AG04449 (cell line): ENCODE measurements around the gene HBM.
"Not testable (repeated sequence)": the region's sequence is repeated elsewhere in the genome, so short reads cannot be mapped to it uniquely, and the experiment has no call there.

Experiments
- CTCF ChIA-PET: fragments of 350-600 bp; formaldehyde crosslinking; extraction: SDS; loops from one replicate; lab custom pipeline; 2021; ENCODE audit warnings: antibody characterized with exemption; lab: Yijun Ruan, JAX
- POLR2A ChIA-PET: fragments of 400-600, 350-600 bp; formaldehyde crosslinking; extraction: SDS; loops from one replicate; lab custom pipeline; 2020; ENCODE audit warnings: antibody characterized with exemption, inconsistent platforms; lab: Yijun Ruan, JAX
- DNase-seq: peaks from one replicate; pipeline ENCODE4 v3.0.0-alpha.2; 2010; ENCODE audit warnings: low read depth, low spot score
- H3K4me3 ChIP-seq: 2 replicates; pipeline ENCODE4 v1.5.1; 2011; ENCODE audit warnings: low read depth, mild to moderate bottlenecking, control low read depth, low read length
- CTCF ChIP-seq: IDR thresholded peaks from one replicate; pipeline ENCODE4 v1.5.1; 2011; ENCODE audit warnings: mild to moderate bottlenecking, moderate library complexity, low read length, control low read depth, inconsistent platforms; ENCODE audit not compliant: insufficient read depth; ENCODE audit errors: missing control alignments

The HBM gene

GRCh38 chr16:154217-155030 is 11.4 kb upstream of the HBM start:
- H3K4me3 ChIP-seq, result peak overlapping the region; percentile 46
- TF ChIP-seq CTCF, result no peak
- ChIA-PET POLR2A (no interaction called here), CTCF (interaction anchor here (2.3 kb wide), 1 partner anchor 27 kb away, joined by 11 read pairs; the partner anchor contains the start of gene HBQ1)
- no peak for DNase-seq

GRCh38 chr16:155031-155398 is 10.8 kb upstream of the HBM start:
- POLR2A ChIA-PET, result no interaction called here

GRCh38 chr16:159136-159849 is 6.5 kb upstream of the HBM start:
- H3K4me3 ChIP-seq, result no peak overlapping the region
- DNase-seq, result no peak
- TF ChIP-seq CTCF, result no peak
- ChIA-PET CTCF (interaction anchor here (1.0 kb wide), 1 partner anchor 23 kb away, joined by 3 read pairs; no protein-coding TSS in a partner anchor), POLR2A (no interaction called here)

More at GRCh38 chr16:155031-155398, 10.8 kb upstream of the HBM start:
- no peak for TF ChIP-seq CTCF
- DNase-seq, result no peak
- CTCF ChIA-PET, result interaction anchor here (1.1 to 2.3 kb wide), 2 partner anchors 26 to 48 kb away, joined by 5 to 11 read pairs; partner anchors contain the start of gene HBQ1
- H3K4me3 ChIP-seq, result peak overlapping the region; percentile 46

GRCh38 chr16:160242-160641 is 5.5 kb upstream of the HBM start:
- H3K4me3 ChIP-seq, POLR2A ChIA-PET, DNase-seq, CTCF ChIA-PET: not testable (repeated sequence)

GRCh38 chr16:160691-161190 is 5.0 kb upstream of the HBM start:
- CTCF ChIA-PET, result interaction anchor here (1.0 to 1.5 kb wide), 3 partner anchors 21 to 64 kb away, joined by 3 to 4 read pairs (median 4); no protein-coding TSS in a partner anchor
- H3K4me3 ChIP-seq, result no peak overlapping the region
- TF ChIP-seq CTCF, result no peak
- DNase-seq, result no peak
- POLR2A ChIA-PET, result no interaction called here

- no peak for TF ChIP-seq CTCF
- DNase-seq, result no peak
- ChIA-PET CTCF (interaction anchor here (1.0 to 1.5 kb wide), 3 partner anchors 19 to 60 kb away, joined by 3 to 4 read pairs (median 3); no protein-coding TSS in a partner anchor), POLR2A (interaction anchor here (0.6 kb wide), 1 partner anchor 14 kb away, joined by 3 read pairs; no protein-coding TSS in a partner anchor)
- H3K4me3 ChIP-seq, result no peak overlapping the region
Measured at GRCh38 chr16:162271-162991, 3.3 kb upstream of the HBM start.

- POLR2A ChIA-PET, H3K4me3 ChIP-seq, DNase-seq: not testable (repeated sequence)
- CTCF ChIA-PET, result interaction anchor here (1.2 kb wide), 1 partner anchor 20 kb away, joined by 3 read pairs; no protein-coding TSS in a partner anchor
Measured at GRCh38 chr16:163139-163538, 2.6 kb upstream of the HBM start.

- POLR2A ChIA-PET, CTCF ChIA-PET, DNase-seq: not testable (repeated sequence)
Measured at GRCh38 chr16:163696-164095, 2.1 kb upstream of the HBM start.

GRCh38 chr16:164134-164823 is 1.5 kb upstream of the HBM start:
- CTCF ChIA-PET, POLR2A ChIA-PET: not testable (repeated sequence)

More at GRCh38 chr16:163696-164095, 2.1 kb upstream of the HBM start:
- H3K4me3 ChIP-seq, result not testable (repeated sequence)

More at GRCh38 chr16:164134-164823, 1.5 kb upstream of the HBM start:
- not testable (repeated sequence) for H3K4me3 ChIP-seq, DNase-seq
